ENCODE measurements around the gene RBPMS2.
A peak's percentile ranks its signal among the peaks of the same experiment; 100 is the strongest.

RBPMS2 gene

GRCh38 chr15:64701482-64702184 lies 73.8 kb downstream of the RBPMS2 start:
- no peak for TF ChIP-seq GATA3 (IDR thresholded peaks at IDR 0.05; ENCODE audit: low read depth, low read length)
- no peak for TF ChIP-seq GATA2 (IDR thresholded peaks at IDR 0.05; ENCODE audit: low read depth, low read length)

GRCh38 chr15:64701051-64701450 lies 74.3 kb downstream of the RBPMS2 start:
- TF ChIP-seq GATA2 (IDR thresholded peaks at IDR 0.05; ENCODE audit: low read depth, low read length) (no peak), GATA3 (IDR thresholded peaks at IDR 0.05; ENCODE audit: low read depth, low read length) (no peak)

GRCh38 chr15:64699751-64700388 lies 75.5 kb downstream of the RBPMS2 start:
- no peak for TF ChIP-seq GATA2 (IDR thresholded peaks at IDR 0.05; ENCODE audit: low read depth, low read length)
- no peak for TF ChIP-seq GATA3 (IDR thresholded peaks at IDR 0.05; ENCODE audit: low read depth, low read length)

GRCh38 chr15:64698823-64699222 lies 76.6 kb downstream of the RBPMS2 start:
- TF ChIP-seq GATA2 (IDR thresholded peaks at IDR 0.05; ENCODE audit: low read depth, low read length) = no peak
- TF ChIP-seq GATA3 (IDR thresholded peaks at IDR 0.05; ENCODE audit: low read depth, low read length) = no peak

GRCh38 chr15:64697911-64698369 lies 77.4 kb downstream of the RBPMS2 start:
- TF ChIP-seq GATA2 (IDR thresholded peaks at IDR 0.05; ENCODE audit: low read depth, low read length) = no peak
- no peak for TF ChIP-seq GATA3 (IDR thresholded peaks at IDR 0.05; ENCODE audit: low read depth, low read length)

- TF ChIP-seq GATA2 (IDR thresholded peaks at IDR 0.05; ENCODE audit: low read depth, low read length) (peak; percentile 32; the same call in 1 of the 2 replicates), GATA3 (IDR thresholded peaks at IDR 0.05; ENCODE audit: low read depth, low read length) (no peak; the same call in 1 of the 2 replicates)
Observed at GRCh38 chr15:64696481-64696880, 78.9 kb downstream of the RBPMS2 start.

GRCh38 chr15:64695561-64695992 lies 79.8 kb downstream of the RBPMS2 start:
- TF ChIP-seq GATA3 (IDR thresholded peaks at IDR 0.05; ENCODE audit: low read depth, low read length) (no peak; the same call in 1 of the 2 replicates), GATA2 (IDR thresholded peaks at IDR 0.05; ENCODE audit: low read depth, low read length) (peak; percentile 73)

GRCh38 chr15:64694816-64695215 lies 80.6 kb downstream of the RBPMS2 start:
- TF ChIP-seq GATA2 (IDR thresholded peaks at IDR 0.05; ENCODE audit: low read depth, low read length) = no peak
- TF ChIP-seq GATA3 (IDR thresholded peaks at IDR 0.05; ENCODE audit: low read depth, low read length) = no peak

GRCh38 chr15:64693134-64693533 lies 82.3 kb downstream of the RBPMS2 start:
- no peak for TF ChIP-seq GATA3 (IDR thresholded peaks at IDR 0.05; ENCODE audit: low read depth, low read length)

- TF ChIP-seq GATA2 (IDR thresholded peaks at IDR 0.05; ENCODE audit: low read depth, low read length) (no peak), GATA3 (IDR thresholded peaks at IDR 0.05; ENCODE audit: low read depth, low read length) (no peak)
Observed at GRCh38 chr15:64691896-64692565, 83.4 kb downstream of the RBPMS2 start.

GRCh38 chr15:64690578-64691296 lies 84.7 kb downstream of the RBPMS2 start:
- TF ChIP-seq GATA3 (IDR thresholded peaks at IDR 0.05; ENCODE audit: low read depth, low read length) (no peak), GATA2 (IDR thresholded peaks at IDR 0.05; ENCODE audit: low read depth, low read length) (no peak)

GRCh38 chr15:64690008-64690407 lies 85.4 kb downstream of the RBPMS2 start:
- no peak for TF ChIP-seq GATA3 (IDR thresholded peaks at IDR 0.05; ENCODE audit: low read depth, low read length)
- 0 out of 2 replicates have a peak, but pooled peaks have one; percentile 8 for TF ChIP-seq GATA2 (IDR thresholded peaks at IDR 0.05; ENCODE audit: low read depth, low read length)

Data from SH-SY5Y (cell line).